PC-3 (cell line): ENCODE results near the gene ASNS. TPM values are rescaled to one million over a fixed set of nuclear protein-coding genes. Genes with fewer than 3 reads are reported as not detected.
"Not testable (repeated sequence)": the region's sequence is repeated elsewhere in the genome, so short reads cannot be mapped to it uniquely, and the experiment has no call there.

ENCODE experiments used
- ATAC-seq: fragments of 200-7000 bp; cut with Tn5 transposase; 2 replicates; pipeline ENCODE4 v1.9.1; 2020; ENCODE audit warnings: mild to moderate bottlenecking, moderate library complexity
- BruUV-seq: library from RNA; stranded (reverse); fragments of 400-500 nt; replicated peaks from 2 replicates; lab custom pipeline; 2021; lab: Mats Ljungman, UMichigan
- CTCF ChIA-PET: fragments of 300-600 bp; sonication (Branson Sonifier 250); formaldehyde crosslinking; loops from one replicate; lab custom pipeline; 2022; ENCODE audit warnings: antibody characterized with exemption; lab: Charles Lee
- POLR2A ChIA-PET: fragments of 300-600 bp; sonication (Branson Sonifier 250); formaldehyde crosslinking; loops from one replicate; lab custom pipeline; 2022; ENCODE audit warnings: antibody characterized with exemption; ENCODE audit not compliant: unreplicated experiment; lab: Charles Lee
- DNase-seq: peaks from one replicate; pipeline ENCODE4 v3.0.0-alpha.2; 2015
- H2AFZ ChIP-seq: fragments of 300-600 bp; sonication (generic); 2 replicates; pipeline ENCODE4 v1.6.0; 2016; ENCODE audit warnings: antibody characterized with exemption, low read length
- H3F3A ChIP-seq: fragments of 300-600 bp; sonication (generic); one replicate; pipeline ENCODE4 v1.6.0; 2017; ENCODE audit warnings: antibody characterized with exemption, low read length, control low read depth, mild to moderate bottlenecking; ENCODE audit not compliant: unreplicated experiment
- H3K27ac ChIP-seq: fragments of 300-600 bp; sonication (generic); 2 replicates; pipeline ENCODE4 v1.5.1; 2016; ENCODE audit warnings: mild to moderate bottlenecking, low read length
- H3K27me3 ChIP-seq: fragments of 300-600 bp; sonication (generic); 2 replicates; pipeline ENCODE4 v1.6.1; 2016; ENCODE audit warnings: low read length, mixed read lengths
- H3K36me3 ChIP-seq: fragments of 300-600 bp; sonication (generic); 2 replicates; pipeline ENCODE4 v1.6.1; 2016; ENCODE audit warnings: low read depth, mixed run types, low read length, mixed read lengths
- H3K4me1 ChIP-seq: fragments of 300-600 bp; sonication (generic); 2 replicates; pipeline ENCODE4 v1.5.1; 2016; ENCODE audit warnings: low read length; ENCODE audit not compliant: insufficient read depth
- H3K4me2 ChIP-seq: fragments of 300-600 bp; sonication (generic); 2 replicates; pipeline ENCODE4 v1.6.0; 2016; ENCODE audit warnings: low read length
- H3K4me3 ChIP-seq: fragments of 300-600 bp; sonication (generic); 2 replicates; pipeline ENCODE4 v1.5.1; 2016; ENCODE audit warnings: mild to moderate bottlenecking, low read length, mixed read lengths
- H3K79me2 ChIP-seq: fragments of 300-600 bp; sonication (generic); 2 replicates; pipeline ENCODE4 v1.6.1; 2017; ENCODE audit warnings: low read length, mixed read lengths
- H3K9ac ChIP-seq: fragments of 300-600 bp; sonication (generic); 2 replicates; pipeline ENCODE4 v1.6.0; 2016; ENCODE audit warnings: mild to moderate bottlenecking, low read length
- H3K9me2 ChIP-seq: fragments of 300-600 bp; sonication (generic); replicated peaks from 2 replicates; pipeline ENCODE4 v1.6.1; 2016; ENCODE audit warnings: mixed run types, low read length, mixed read lengths
- H3K9me3 ChIP-seq: fragments of 300-600 bp; sonication (generic); 2 replicates; pipeline ENCODE4 v1.6.1; 2016; ENCODE audit warnings: low read length, mixed read lengths
- H4K20me1 ChIP-seq: fragments of 300-600 bp; sonication (generic); 2 replicates; pipeline ENCODE4 v1.6.1; 2016; ENCODE audit warnings: low read length, mixed read lengths
- EZH2 ChIP-seq: fragments of 300-600 bp; sonication (generic); IDR thresholded peaks from one replicate; pipeline ENCODE4 v1.6.1; 2017; ENCODE audit warnings: antibody characterized with exemption, mild to moderate bottlenecking, low read length; ENCODE audit not compliant: unreplicated experiment
- EZH2phosphoT487 ChIP-seq: fragments of 300-600 bp; sonication (generic); IDR thresholded peaks from 2 replicates; pipeline ENCODE4 v1.6.1; 2018; ENCODE audit warnings: mild to moderate bottlenecking, antibody characterized with exemption, low read length, borderline replicate concordance
- intact Hi-C: fragments of 100-400 bp; cut with micrococcal nuclease; formaldehyde crosslinking; loops from 2 replicates; pipeline ENCODE4 v1.9.0; 2023
- total RNA-seq: library from RNA; depleted of rRNA; stranded (reverse); fragments of >200 nt; gene quantifications from 2 replicates; pipeline ENCODE4 v1.2.3, GENCODE V29; 2014
- TF ChIP-seq, protein P1 (sequence below): fragments of 300-600 bp; sonication (generic); conservative IDR thresholded peaks from 2 replicates; pipeline ENCODE4 v1.5.1; 2017; ENCODE audit warnings: antibody characterized with exemption, low read depth, mild to moderate bottlenecking, low read length

The ASNS gene
- total RNA-seq, 1 experiment from 2014 or later: 19.5 TPM

DNA sequence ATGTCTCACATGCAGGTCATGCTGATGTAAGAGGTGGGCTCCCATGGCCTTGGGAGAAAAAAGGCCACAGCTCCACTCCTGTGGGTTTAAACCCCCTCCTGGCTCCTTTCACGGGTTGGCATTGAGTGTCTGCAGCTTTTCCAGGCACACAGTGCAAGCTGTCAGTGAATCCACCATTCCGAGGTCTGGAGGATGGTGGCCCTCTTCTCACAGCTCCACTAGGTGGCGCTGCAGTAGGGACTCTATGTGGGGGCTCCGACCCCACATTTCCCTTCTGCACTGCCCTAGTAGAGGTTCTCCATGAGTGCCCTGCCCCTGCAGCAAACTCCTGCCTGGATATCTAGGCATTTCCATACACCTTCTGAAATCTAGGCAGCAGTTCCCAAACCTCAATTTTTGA, 19.5 kb upstream of the ASNS start:
- H3K27me3 ChIP-seq, H3F3A ChIP-seq, DNase-seq, H3K9me3 ChIP-seq, H3K27ac ChIP-seq, H3K9ac ChIP-seq, ATAC-seq, H3K4me2 ChIP-seq, H2AFZ ChIP-seq, intact Hi-C loops, CTCF ChIA-PET, POLR2A ChIA-PET, H3K4me1 ChIP-seq, H3K4me3 ChIP-seq, H3K79me2 ChIP-seq, H4K20me1 ChIP-seq, H3K9me2 ChIP-seq, BruUV-seq, H3K36me3 ChIP-seq: not testable (repeated sequence)

DNA sequence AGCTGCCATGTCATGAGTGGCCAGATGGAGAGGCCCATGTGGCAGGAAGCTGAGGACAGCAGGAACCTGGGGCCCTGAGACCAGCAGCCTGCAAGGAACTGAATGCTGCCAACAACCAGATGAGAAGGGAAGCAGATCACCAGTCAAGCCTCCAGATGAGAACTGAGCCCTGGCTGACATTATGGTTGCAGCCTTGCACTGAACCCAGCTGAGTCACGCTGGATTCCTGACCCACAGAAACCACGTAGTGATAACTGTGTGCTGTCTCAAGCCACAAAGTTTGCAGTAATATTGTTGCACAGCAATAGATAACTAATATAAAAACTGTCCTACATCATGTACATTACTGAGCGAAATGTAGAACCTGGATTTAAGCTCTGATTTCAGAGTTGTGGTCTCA, 7.3 kb upstream of the ASNS start:
- H3K9ac ChIP-seq, H3K4me1 ChIP-seq, H3K4me2 ChIP-seq, BruUV-seq, ATAC-seq, H3K27me3 ChIP-seq, H4K20me1 ChIP-seq, DNase-seq, H3K4me3 ChIP-seq, H3K79me2 ChIP-seq, H2AFZ ChIP-seq, H3K27ac ChIP-seq, H3K36me3 ChIP-seq, CTCF ChIA-PET, intact Hi-C loops, H3K9me2 ChIP-seq, POLR2A ChIA-PET, H3K9me3 ChIP-seq, H3F3A ChIP-seq: not testable (repeated sequence)

DNA sequence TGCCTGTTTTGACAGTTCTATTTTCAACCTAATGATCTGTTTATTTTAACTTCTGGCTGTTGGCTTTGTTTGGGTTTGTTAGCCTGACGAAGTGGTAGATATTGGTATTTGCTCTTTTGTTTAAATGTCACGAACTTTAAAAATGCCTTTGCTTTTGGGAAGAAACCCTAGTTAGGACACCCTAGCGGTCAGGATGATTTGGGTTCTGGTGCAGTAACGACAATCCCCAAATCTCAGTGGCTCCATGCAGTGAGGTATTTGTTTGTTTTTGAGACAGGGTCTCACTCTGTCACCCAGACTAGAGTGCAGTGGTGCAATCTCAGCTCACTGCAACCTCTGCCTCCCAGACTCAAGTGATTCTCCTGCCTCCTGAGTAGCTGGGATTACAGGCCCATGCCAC, 2.7 kb upstream of the ASNS start:
- H3F3A ChIP-seq, H3K36me3 ChIP-seq, H3K4me3 ChIP-seq, H3K9ac ChIP-seq, H2AFZ ChIP-seq, CTCF ChIA-PET, H3K9me3 ChIP-seq, BruUV-seq, H3K9me2 ChIP-seq, POLR2A ChIA-PET, H4K20me1 ChIP-seq, H3K27ac ChIP-seq, DNase-seq, H3K4me1 ChIP-seq, ATAC-seq, H3K4me2 ChIP-seq, H3K27me3 ChIP-seq: not testable (repeated sequence)
- peaks cover 13% of the 10 kb centered on the region; the same call in 1 of the 2 replicates for H3K79me2 ChIP-seq
- intact Hi-C loops: loop anchor here (5.0 kb wide), 1 partner anchor 232 kb away; the partner anchor contains the start of gene LMTK2

DNA sequence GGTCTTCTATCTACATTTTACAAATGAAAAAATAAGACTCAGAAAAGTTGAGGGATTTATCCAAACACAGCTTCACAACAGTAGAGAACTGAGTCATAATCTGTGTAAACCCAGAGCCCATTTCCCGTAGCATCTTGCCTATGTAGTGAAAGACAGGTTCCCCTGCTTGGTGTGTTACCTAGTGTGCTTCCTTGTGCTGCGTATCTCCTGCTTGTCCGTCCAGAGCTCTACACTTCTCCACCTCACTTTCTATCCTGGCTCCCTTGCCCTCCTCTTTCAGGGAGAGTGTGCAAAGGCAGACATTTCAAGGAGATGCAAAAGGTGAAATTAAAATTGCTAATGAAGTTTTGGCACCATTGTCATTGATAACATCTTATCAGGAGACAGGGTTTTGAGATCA, 1.4 kb upstream of the ASNS start:
- no peak for TF ChIP-seq EZH2
- TF ChIP-seq, protein P1, sequence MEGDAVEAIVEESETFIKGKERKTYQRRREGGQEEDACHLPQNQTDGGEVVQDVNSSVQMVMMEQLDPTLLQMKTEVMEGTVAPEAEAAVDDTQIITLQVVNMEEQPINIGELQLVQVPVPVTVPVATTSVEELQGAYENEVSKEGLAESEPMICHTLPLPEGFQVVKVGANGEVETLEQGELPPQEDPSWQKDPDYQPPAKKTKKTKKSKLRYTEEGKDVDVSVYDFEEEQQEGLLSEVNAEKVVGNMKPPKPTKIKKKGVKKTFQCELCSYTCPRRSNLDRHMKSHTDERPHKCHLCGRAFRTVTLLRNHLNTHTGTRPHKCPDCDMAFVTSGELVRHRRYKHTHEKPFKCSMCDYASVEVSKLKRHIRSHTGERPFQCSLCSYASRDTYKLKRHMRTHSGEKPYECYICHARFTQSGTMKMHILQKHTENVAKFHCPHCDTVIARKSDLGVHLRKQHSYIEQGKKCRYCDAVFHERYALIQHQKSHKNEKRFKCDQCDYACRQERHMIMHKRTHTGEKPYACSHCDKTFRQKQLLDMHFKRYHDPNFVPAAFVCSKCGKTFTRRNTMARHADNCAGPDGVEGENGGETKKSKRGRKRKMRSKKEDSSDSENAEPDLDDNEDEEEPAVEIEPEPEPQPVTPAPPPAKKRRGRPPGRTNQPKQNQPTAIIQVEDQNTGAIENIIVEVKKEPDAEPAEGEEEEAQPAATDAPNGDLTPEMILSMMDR: no peak
- TF ChIP-seq EZH2phosphoT487: no peak
- Histone ChIP-seq H3K27ac (no peak overlapping the region), H3K27me3 (no peaks in the 10 kb centered on the region), H3K4me3 (no peak overlapping the region), H3K36me3 (no peaks in the 10 kb centered on the region), H4K20me1 (no peaks in the 10 kb centered on the region), H3K9ac (no peak overlapping the region), H3K4me1 (peaks cover 10% of the 10 kb centered on the region), H3K9me3 (no peaks in the 10 kb centered on the region), H3K9me2 (no peaks in the 10 kb centered on the region), H2AFZ (no peak overlapping the region), H3F3A (no peaks in the 10 kb centered on the region), H3K4me2 (no peak overlapping the region), H3K79me2 (peaks cover 13% of the 10 kb centered on the region; the same call in 1 of the 2 replicates)
- no peak for DNase-seq
- no TSS peak for BruUV-seq
- no peak for ATAC-seq
- intact Hi-C loops: loop anchor here (2.0 to 5.0 kb wide), 3 partner anchors 55 to 234 kb away; partner anchors contain the start of gene LMTK2
- ChIA-PET CTCF (no interaction called here), POLR2A (no interaction called here)
